K562 (cell line): ENCODE measurements around the gene ZFHX2. TPM values are rescaled to one million over a fixed set of nuclear protein-coding genes. Genes with fewer than 3 reads are reported as not detected.

Experiments used
- ATF1 ChIP-seq, 2 experiments: fragments of 450-650 bp in 1 of 2; IDR thresholded peaks; 2 replicates each; pipeline ENCODE4 v1.6.1; 2016; ENCODE audit warnings: missing compliant biosample characterization in 1 of 2, missing genetic modification characterization in 1 of 2
- IFI16 ChIP-seq: fragments of 250-450 bp; sonication (Bioruptor Pico); IDR thresholded peaks from 2 replicates; pipeline ENCODE4 v2.1.2; 2022; ENCODE audit warnings: mild to moderate bottlenecking, inconsistent platforms
- MAZ ChIP-seq, 2 experiments: fragments of 450-650 bp in 1 of 2; sonication (generic) in 1 of 2; formaldehyde crosslinking; IDR thresholded peaks in 1 of 2; conservative IDR thresholded peaks in 1 of 2; 2 replicates each; pipeline versions ENCODE4 v1.4.0 to v1.5.0; 2020; ENCODE audit warnings: mild to moderate bottlenecking in 1 of 2, missing genetic modification reagents in 1 of 2
- MCM2 ChIP-seq: fragments of 450-650 bp; IDR thresholded peaks from 2 replicates; pipeline ENCODE4 v1.6.1; 2017; ENCODE audit warnings: low read depth, mild to moderate bottlenecking
- PRPF4 ChIP-seq: fragments of 200-400 bp; formaldehyde crosslinking; IDR thresholded peaks from one replicate; pipeline ENCODE4 v1.6.1; 2017; ENCODE audit warnings: low read length, low read depth, mild to moderate bottlenecking; ENCODE audit not compliant: insufficient read depth, poor library complexity, severe bottlenecking
- SETDB1 ChIP-seq: IDR thresholded peaks from one replicate; pipeline ENCODE4 v1.6.1; 2012; ENCODE audit warnings: low read length, control low read depth, inconsistent platforms
- SMARCA4 ChIP-seq: fragments of 450-650 bp; IDR thresholded peaks from 2 replicates; pipeline ENCODE4 v1.6.1; 2016
- ZBTB8A ChIP-seq: fragments of 450-650 bp; IDR thresholded peaks from 2 replicates; pipeline ENCODE4 v1.6.1; 2018; ENCODE audit warnings: mild to moderate bottlenecking, moderate library complexity; ENCODE audit not compliant: partially characterized antibody
- ZNF224 ChIP-seq: sonication (generic); formaldehyde crosslinking; IDR thresholded peaks from 2 replicates; pipeline ENCODE4 v1.8.0; 2022; ENCODE audit warnings: mild to moderate bottlenecking, missing genetic modification reagents
- ZNF232 ChIP-seq: sonication (generic); formaldehyde crosslinking; IDR thresholded peaks from 2 replicates; pipeline ENCODE4 v1.8.0; 2022; ENCODE audit warnings: mild to moderate bottlenecking, missing genetic modification reagents
- polyA plus RNA-seq, 8 experiments: library from polyadenylated mRNA; depleted of rRNA in 4 of 8; stranded (reverse) in 5 of 8; unstranded in 3 of 8; fragments of >200 nt; fragmentation: Nextera tagmentation in 2 of 8; fragmentation: Illumina TruSeq in 1 of 8; extraction: Ambion mirVana in 2 of 8; extraction: Trizol in 1 of 8; gene quantifications; 2 replicates each; pipeline versions ENCODE4 v1.2.1 to v1.2.3, GENCODE V29; 2011 to 2014; ENCODE audit warnings: inconsistent platforms in 1 of 8, missing spikeins in 1 of 8
- total RNA-seq, 7 experiments: library from RNA; depleted of rRNA in 6 of 7; stranded (reverse); fragments of >200 nt in 6 of 7; fragmentation: Illumina TruSeq in 2 of 7; extraction: Trizol in 2 of 7; gene quantifications; 2 replicates each; pipeline versions ENCODE4 v1.2.1 to v1.2.3, GENCODE V29; 2011 to 2021; ENCODE audit warnings: low replicate concordance in 1 of 7
- TF ChIP-seq, protein P1 (sequence below): sonication (generic); formaldehyde crosslinking; IDR thresholded peaks from 2 replicates; pipeline ENCODE4 v1.8.0; 2022; ENCODE audit warnings: mild to moderate bottlenecking, missing genetic modification reagents
- TF ChIP-seq, protein P2 (sequence below): IDR thresholded peaks from 2 replicates; pipeline ENCODE4 v1.6.1; 2011; ENCODE audit not compliant: insufficient read length; ENCODE audit errors: extremely low read depth
- TF ChIP-seq, protein P3 (sequence below): fragments of 200-600 bp; sonication (generic); IDR thresholded peaks from one replicate; pipeline ENCODE4 v1.6.1; 2012; ENCODE audit warnings: mild to moderate bottlenecking, low read depth, low read length, inconsistent platforms

ZFHX2 gene
- total and polyA plus RNA-seq, 9 of the 15 experiments (the other 6 are each of a cell fraction or from before 2014, with no cell fraction given): 0.06 to 0.11 (median 0.11) TPM; not detected in 4

DNA sequence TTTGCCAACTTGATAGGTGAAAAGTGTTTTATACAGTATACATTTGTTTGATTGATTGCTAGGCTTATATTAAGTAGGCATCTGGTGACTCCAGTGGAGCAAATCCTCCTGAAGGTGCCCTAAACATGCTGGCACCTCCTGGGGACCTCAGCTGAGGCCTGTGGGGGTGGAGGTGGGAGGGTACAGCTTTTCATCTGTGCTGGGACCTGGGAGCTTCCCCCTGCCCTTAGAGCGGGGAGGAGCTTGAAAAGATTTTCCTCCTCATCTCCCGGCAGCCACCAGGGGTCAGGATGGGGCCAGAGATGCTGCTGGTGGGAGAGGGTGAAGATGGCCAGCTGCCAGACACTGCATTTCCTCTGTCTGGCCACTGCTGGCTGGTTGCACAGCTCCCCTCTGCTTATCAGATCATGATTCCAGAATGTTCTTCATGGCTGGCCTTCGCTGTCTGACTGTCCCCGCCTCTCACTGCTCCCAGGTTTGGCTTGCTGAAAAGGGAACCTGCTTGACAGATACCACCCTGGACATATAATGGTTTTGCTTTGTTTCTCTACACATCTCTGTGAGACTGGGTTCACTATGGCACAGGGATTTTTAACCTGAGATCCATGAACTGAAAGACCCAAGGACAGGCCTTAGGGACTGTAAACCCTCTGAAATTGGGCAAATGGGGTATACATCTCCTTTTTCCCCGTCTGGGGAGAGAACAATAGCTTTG lies 37.5 kb upstream of the ZFHX2 start (continued):
- TF ChIP-seq, protein P1, sequence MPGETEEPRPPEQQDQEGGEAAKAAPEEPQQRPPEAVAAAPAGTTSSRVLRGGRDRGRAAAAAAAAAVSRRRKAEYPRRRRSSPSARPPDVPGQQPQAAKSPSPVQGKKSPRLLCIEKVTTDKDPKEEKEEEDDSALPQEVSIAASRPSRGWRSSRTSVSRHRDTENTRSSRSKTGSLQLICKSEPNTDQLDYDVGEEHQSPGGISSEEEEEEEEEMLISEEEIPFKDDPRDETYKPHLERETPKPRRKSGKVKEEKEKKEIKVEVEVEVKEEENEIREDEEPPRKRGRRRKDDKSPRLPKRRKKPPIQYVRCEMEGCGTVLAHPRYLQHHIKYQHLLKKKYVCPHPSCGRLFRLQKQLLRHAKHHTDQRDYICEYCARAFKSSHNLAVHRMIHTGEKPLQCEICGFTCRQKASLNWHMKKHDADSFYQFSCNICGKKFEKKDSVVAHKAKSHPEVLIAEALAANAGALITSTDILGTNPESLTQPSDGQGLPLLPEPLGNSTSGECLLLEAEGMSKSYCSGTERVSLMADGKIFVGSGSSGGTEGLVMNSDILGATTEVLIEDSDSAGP: no peak
- TF ChIP-seq SMARCA4 (peak; percentile 47; the same call in 1 of the 2 replicates), ZNF224 (CRISPR knock-in tag) (no peak), ZBTB8A (no peak), MAZ (CRISPR knock-in tag; conservative IDR thresholded peaks at IDR 0.05 in 1 of 2, IDR thresholded peaks at IDR 0.05 in 1 of 2) (peak in 1 of 2 experiments; percentile 52; a peak in 2 of 4 replicates), IFI16 (no peak), MCM2 (no peak), PRPF4 (no peak), SETDB1 (no peak), ZNF232 (CRISPR knock-in tag) (no peak), ATF1 (CRISPR knock-in tag; IDR thresholded peaks at IDR 0.05) (no peak), ATF1 (tag; IDR thresholded peaks at IDR 0.05) (0 out of 2 replicates have a peak, but pooled peaks have one; percentile 15)
- TF ChIP-seq, protein P2, sequence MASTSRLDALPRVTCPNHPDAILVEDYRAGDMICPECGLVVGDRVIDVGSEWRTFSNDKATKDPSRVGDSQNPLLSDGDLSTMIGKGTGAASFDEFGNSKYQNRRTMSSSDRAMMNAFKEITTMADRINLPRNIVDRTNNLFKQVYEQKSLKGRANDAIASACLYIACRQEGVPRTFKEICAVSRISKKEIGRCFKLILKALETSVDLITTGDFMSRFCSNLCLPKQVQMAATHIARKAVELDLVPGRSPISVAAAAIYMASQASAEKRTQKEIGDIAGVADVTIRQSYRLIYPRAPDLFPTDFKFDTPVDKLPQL: no peak
- TF ChIP-seq, protein P3, sequence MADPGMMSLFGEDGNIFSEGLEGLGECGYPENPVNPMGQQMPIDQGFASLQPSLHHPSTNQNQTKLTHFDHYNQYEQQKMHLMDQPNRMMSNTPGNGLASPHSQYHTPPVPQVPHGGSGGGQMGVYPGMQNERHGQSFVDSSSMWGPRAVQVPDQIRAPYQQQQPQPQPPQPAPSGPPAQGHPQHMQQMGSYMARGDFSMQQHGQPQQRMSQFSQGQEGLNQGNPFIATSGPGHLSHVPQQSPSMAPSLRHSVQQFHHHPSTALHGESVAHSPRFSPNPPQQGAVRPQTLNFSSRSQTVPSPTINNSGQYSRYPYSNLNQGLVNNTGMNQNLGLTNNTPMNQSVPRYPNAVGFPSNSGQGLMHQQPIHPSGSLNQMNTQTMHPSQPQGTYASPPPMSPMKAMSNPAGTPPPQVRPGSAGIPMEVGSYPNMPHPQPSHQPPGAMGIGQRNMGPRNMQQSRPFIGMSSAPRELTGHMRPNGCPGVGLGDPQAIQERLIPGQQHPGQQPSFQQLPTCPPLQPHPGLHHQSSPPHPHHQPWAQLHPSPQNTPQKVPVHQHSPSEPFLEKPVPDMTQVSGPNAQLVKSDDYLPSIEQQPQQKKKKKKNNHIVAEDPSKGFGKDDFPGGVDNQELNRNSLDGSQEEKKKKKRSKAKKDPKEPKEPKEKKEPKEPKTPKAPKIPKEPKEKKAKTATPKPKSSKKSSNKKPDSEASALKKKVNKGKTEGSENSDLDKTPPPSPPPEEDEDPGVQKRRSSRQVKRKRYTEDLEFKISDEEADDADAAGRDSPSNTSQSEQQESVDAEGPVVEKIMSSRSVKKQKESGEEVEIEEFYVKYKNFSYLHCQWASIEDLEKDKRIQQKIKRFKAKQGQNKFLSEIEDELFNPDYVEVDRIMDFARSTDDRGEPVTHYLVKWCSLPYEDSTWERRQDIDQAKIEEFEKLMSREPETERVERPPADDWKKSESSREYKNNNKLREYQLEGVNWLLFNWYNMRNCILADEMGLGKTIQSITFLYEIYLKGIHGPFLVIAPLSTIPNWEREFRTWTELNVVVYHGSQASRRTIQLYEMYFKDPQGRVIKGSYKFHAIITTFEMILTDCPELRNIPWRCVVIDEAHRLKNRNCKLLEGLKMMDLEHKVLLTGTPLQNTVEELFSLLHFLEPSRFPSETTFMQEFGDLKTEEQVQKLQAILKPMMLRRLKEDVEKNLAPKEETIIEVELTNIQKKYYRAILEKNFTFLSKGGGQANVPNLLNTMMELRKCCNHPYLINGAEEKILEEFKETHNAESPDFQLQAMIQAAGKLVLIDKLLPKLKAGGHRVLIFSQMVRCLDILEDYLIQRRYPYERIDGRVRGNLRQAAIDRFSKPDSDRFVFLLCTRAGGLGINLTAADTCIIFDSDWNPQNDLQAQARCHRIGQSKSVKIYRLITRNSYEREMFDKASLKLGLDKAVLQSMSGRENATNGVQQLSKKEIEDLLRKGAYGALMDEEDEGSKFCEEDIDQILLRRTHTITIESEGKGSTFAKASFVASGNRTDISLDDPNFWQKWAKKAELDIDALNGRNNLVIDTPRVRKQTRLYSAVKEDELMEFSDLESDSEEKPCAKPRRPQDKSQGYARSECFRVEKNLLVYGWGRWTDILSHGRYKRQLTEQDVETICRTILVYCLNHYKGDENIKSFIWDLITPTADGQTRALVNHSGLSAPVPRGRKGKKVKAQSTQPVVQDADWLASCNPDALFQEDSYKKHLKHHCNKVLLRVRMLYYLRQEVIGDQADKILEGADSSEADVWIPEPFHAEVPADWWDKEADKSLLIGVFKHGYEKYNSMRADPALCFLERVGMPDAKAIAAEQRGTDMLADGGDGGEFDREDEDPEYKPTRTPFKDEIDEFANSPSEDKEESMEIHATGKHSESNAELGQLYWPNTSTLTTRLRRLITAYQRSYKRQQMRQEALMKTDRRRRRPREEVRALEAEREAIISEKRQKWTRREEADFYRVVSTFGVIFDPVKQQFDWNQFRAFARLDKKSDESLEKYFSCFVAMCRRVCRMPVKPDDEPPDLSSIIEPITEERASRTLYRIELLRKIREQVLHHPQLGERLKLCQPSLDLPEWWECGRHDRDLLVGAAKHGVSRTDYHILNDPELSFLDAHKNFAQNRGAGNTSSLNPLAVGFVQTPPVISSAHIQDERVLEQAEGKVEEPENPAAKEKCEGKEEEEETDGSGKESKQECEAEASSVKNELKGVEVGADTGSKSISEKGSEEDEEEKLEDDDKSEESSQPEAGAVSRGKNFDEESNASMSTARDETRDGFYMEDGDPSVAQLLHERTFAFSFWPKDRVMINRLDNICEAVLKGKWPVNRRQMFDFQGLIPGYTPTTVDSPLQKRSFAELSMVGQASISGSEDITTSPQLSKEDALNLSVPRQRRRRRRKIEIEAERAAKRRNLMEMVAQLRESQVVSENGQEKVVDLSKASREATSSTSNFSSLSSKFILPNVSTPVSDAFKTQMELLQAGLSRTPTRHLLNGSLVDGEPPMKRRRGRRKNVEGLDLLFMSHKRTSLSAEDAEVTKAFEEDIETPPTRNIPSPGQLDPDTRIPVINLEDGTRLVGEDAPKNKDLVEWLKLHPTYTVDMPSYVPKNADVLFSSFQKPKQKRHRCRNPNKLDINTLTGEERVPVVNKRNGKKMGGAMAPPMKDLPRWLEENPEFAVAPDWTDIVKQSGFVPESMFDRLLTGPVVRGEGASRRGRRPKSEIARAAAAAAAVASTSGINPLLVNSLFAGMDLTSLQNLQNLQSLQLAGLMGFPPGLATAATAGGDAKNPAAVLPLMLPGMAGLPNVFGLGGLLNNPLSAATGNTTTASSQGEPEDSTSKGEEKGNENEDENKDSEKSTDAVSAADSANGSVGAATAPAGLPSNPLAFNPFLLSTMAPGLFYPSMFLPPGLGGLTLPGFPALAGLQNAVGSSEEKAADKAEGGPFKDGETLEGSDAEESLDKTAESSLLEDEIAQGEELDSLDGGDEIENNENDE: no peak
